Hematopoietic multipotent progenitor cell treated with erythropoietin and hydrocortisone succinate and interleukin-3 and kit ligand, for 8 days (in vitro differentiated cells): Measurements from ENCODE around the gene PDK2.

ENCODE experiments used
- DNase-seq: peaks from one replicate; pipeline ENCODE4 v3.0.0-alpha.2; 2015

PDK2 gene

DNA sequence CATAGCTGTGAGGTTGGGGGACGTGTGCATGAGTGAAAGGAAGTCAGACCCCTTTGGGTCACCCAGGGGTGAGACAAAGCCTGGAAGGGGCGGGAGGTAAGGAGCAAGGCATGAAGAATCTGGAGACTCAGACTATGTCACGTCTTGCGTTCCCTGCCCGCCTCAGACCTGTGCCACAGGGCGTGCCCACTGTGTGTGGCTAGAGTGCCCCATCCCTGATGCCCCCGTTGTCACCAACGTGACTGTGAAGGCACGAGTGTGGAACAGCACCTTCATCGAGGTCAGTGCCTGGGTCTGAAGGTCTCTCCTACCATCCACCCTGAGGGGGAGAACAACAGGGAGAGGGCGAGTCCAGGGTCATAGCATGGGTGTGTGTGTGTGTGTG lies 15.1 kb upstream of the PDK2 start:
- no peak for DNase-seq

DNA sequence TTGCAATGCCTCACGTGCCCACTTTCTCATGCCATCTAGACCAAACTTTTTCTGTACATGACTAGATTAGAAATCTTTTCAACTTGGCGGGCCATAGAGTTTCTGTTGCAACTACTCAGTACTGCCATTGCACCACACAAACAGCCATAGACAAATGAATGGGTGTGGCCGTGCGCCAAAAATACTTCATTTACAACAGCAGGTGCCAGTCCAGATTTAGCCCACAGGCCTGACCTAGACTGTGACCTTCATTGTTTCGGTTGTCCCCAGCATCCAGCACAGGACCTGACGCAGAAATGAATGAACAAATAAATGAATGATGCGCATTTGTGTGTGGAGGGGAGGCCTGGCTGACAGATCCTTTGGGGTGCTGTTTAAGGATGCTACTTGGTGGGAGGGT lies 14.3 kb upstream of the PDK2 start:
- no peak for DNase-seq

DNA sequence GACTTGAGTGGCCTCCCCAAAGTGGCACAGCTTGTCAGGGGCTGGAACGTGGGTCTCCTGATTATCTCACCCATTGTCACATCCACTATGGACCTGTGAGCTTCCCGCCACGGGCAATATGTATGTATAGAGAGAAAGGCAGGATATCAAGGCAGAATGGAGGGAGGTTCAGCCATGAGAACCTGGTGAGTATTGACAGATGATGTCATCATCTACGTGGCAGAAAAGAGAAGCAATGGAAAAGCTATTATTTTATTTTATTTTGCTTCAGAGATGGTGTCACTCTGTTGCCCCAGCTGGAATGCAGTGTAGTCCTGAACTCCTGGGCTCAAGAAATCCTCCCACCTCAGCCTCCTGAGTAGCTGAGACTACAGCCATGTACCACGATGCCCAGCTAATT lies 13.4 kb upstream of the PDK2 start:
- DNase-seq: no peak

DNA sequence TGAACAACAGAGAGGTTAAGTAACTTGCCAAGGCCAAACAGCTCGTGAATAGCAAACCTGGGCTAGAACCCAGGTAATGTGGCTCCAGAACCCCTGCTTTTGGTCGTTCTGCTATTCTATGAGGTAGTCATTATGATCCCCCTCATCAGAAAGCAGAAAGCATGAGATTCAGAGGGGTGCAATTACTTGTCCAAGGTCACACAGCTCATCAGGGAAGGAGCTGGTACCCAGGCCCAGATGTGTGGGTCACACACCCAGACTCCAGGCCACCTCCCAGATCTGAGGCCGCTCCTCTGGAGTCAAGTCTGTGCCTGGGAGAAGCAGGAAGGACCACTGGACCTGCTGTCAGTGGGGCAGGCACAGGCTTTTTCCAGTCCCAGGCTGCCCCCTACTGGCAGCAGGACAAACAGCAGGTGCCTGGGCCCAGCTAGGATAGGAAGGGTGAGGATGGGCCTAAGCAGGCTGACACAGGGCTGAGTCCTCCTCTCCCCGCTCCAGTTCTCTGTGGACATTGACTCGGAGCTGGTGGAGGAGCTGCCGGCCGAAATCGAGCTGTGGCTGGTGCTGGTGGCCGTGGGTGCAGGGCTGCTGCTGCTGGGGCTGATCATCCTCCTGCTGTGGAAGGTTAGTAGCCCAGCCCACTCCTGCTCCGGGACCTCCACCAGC lies 7.8 kb upstream of the PDK2 start:
- DNase-seq: peak; percentile 69

DNA sequence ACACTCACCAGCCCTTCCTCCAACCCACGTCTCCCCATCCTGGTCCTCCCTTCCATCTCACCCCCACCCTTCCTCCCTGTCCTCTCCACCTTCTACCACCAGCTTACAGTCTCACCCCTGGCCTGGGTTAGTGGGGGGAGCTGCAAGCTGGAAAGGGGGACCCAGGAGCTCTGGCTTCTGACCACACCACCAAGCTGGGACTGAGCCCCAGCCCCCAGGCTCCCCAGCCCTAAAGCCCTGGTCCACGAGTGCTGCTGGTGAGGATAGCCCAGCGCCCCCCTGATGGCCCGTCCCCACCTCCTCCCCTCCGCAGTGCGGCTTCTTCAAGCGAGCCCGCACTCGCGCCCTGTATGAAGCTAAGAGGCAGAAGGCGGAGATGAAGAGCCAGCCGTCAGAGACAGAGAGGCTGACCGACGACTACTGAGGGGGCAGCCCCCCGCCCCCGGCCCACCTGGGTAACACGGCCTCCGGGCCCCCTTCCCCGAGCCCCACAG lies 7.2 kb upstream of the PDK2 start:
- DNase-seq: no peak

DNA sequence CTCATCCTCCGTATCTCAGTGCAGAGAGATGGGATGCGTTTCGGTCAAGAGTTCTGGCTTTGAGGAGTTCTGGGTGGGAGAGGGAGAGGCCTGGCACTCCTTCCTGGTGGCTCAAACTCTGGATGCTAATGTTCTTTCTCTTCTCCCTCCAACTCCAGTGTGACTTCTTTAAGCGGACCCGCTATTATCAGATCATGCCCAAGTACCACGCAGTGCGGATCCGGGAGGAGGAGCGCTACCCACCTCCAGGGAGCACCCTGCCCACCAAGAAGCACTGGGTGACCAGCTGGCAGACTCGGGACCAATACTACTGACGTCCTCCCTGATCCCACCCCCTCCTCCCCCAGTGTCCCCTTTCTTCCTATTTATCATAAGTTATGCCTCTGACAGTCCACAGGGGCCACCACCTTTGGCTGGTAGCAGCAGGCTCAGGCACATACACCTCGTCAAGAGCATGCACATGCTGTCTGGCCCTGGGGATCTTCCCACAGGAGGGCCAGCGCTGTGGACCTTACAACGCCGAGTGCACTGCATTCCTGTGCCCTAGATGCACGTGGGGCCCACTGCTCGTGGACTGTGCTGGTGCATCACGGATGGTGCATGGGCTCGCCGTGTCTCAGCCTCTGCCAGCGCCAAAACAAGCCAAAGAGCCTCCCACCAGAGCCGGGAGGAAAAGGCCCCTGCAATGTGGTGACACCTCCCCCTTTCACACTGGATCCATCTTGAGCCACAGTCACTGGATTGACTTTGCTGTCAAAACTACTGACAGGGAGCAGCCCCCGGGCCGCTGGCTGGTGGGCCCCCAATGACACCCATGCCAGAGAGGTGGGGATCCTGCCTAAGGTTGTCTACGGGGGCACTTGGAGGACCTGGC lies 6.0 kb upstream of the PDK2 start:
- DNase-seq: no peak

DNA sequence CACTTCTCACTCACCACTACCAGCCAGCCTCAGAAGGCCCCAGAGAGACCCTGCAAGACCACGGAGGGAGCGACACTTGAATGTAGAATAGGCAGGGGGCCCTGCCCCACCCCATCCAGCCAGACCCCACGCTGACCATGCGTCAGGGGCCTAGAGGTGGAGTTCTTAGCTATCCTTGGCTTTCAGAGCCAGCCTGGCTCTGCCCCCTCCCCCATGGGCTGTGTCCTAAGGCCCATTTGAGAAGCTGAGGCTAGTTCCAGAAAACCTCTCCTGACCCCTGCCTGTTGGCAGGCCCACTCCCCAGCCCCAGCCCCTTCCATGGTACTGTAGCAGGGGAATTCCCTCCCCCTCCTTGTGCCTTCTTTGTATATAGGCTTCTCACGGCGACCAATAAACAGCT lies 5.1 kb upstream of the PDK2 start:
- DNase-seq: no peak

DNA sequence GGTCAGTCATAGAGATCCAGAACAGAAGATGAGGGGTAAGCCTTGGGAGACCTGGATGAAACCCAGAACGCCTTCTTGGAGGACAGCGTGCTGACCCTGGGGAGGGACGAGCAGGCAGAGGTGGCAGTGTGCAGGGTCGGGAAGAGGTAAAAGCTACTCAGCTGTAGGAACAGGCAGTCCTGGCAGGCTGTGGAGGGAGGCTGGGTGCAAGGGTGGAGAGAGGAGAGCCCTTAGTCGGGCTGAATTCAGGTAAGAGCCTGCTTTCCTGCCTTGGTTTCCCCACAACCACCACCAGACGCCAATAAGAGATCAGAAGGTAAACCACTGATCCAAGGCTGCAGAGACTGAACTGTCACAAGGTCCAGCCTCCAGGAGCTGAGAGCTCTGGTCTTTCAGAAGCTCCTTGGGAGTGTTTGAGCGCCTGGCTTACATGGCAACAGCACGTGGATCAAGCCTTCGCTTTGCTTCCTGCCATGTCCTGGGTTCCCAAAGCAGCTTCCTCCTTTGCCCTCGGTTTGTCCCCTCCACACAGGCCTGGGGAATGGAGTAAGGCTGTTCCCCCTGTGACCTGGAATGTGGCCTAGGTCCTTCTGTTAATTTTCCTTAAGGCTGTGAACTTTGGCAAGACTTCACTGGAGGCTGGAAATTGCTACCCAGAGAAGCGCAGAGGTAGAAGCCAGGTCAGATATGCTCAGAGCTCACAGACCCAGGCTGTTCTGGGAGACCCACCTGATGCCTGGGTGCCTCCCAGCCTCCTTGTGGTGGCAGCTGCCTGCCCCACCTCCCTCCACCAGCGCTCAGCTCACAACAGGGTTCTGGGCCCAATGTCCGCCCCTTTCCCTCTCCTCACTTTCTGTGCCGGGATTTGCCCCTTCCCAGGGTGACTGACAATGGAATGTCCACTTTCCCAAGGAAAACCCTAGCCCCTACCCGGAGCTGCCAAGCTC lies 3.9 kb upstream of the PDK2 start:
- DNase-seq: no peak

DNA sequence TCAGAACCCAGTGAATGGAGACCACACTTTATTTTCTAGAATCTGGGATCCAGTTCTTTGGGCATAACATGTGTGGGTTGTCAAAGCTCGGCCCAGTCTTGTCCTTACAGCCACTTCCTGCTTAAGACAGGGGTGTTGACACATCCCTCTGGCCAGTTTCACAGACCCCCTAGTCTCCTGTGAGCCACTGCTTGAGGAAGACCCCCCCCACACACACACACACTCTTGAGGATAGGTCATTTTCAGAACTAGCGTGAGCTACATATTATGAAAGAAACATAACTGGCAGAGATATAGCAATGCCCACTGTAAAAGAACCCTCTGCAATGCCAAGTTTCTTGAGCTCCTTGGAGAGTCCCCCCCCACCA lies 3.2 kb upstream of the PDK2 start:
- DNase-seq: no peak

DNA sequence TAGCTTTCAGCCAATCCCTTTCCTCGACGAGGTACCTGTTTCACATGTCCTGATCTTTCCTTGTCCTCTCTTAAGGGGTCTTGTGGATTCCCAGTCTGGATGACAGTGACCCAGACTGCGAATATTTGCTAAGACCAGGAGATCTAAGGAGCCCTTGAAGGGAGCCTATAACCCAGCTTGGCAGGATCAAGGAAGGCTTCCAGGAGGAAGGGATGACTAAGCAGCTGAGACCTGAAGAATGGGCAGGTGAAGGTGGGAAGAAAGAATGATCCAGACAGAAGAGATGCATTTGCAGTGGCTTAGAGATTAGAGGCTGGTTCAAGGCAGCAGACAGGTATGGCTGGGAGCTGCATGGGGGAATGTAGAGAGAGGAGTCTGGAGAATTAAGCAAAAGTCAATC lies 1.9 kb upstream of the PDK2 start:
- no peak for DNase-seq

DNA sequence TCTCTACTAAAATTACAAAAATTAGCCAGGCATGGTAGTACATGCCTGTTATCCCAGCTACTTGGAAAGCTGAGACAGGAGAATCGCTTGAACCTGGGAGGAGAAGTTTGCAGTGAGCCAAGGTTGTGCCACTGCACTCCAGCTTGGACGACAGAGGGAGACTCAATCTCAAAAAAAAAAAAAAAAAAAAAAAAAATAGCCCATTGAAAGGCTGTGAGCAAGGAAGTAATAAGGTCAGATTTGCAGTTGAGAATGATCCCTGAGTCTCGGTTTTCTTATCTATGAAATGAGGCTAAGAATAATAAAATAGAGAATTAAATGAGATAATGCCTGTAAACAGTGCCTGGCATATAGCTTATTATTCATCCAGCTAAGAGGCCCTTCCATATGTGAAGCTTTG lies 1.3 kb upstream of the PDK2 start:
- DNase-seq: no peak

DNA sequence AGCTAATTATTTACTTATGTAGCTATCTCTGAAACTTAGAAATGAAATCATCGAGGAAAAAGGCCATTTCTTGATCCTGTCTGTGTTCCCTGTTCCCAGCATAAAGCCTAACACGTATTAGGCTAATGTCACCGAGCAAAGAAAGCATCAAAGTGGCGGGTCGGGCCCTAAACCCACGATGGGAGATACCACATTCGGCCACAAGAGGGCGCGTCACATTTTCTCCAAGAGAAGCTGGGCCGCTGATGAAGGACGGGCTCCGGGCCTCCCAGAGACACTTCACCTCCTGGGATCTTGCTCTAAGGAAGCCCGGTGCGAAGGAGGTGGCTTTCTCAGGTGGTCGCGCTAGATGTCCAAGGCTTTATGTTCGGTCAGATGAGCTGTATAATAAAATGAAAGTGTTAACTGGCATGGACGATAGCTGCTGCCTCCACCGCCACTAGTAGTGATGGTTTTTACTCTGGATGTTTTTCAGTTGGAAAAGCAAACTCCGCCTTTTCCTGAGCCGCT lies 853 bp upstream of the PDK2 start:
- peak; percentile 87 for DNase-seq

DNA sequence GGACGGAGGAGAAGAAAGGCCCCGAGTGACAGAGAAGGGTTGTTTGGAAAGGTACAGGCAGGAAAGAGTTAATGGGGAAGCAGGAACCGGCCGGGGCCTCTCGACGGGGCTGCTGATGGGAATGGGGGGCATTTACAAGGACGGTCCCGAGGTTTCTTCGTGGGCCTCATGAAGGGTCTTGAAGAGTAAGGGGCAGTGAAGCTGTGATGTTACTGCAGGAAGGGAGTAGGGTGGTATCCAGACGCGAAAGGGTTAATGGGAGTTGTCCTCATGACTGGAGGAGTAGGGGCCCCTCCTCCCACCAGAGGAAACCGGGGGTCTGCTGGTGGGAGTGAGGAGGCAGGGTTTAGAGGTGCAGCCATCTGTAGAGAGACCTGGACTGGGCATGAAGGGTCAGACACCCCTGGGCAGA lies 481 bp downstream of the PDK2 start:
- DNase-seq: no peak

DNA sequence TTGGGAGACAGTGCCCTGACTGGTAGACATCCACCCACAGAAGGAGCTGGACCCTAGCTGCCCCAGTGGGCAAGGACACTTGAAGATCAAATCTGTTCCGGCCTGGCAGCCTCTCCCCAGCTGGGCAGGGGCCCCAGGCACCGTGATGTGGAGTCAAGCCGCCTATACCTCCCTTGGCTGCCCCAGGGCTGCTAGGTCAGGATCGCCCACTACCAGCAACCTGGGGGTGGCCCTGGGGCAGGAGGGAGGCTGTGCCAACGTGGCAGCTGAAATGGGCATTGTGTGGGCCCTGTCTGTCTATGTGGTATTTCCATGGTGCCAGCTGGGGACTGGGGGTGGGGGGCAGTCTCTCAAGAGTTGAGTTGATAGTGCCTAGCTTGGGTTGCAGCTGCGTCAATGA lies 941 bp downstream of the PDK2 start:
- no peak for DNase-seq

DNA sequence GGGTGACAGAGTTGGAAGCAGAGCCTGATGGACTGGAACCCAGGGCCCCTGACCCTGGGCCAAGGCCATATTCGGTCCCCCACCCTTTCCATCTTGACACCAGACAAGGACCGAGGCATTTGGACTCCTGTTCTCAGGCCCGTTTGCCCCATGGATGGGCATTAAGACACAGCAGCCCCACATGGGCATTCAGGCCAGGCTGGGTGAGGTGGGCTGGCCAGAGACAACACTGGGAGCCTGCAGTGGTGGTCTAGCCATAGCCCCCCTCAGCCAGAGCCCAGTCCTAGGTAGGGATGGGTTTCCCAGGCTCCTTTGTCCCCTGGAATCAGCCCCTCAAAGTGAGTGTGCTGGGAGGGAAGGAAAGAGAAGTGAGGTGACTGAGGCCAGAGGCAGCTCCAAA lies 1.6 kb downstream of the PDK2 start:
- DNase-seq: no peak

DNA sequence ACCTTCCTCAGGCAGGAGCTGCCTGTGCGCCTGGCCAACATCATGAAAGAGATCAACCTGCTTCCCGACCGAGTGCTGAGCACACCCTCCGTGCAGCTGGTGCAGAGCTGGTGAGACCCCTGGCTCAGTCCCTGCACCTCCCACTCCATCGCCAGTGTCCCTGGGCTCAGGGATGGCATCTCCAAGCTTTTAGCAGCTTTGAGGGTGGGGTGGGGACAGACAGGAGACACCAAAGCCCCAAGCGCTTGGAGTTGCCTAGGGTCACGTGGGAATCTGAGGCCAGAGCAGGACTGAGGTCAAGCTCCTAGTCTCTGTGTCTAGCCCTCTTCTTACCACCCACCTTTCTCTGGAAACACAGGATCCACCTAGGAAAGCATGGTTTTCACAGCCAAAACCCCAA lies 2.3 kb downstream of the PDK2 start:
- no peak for DNase-seq

DNA sequence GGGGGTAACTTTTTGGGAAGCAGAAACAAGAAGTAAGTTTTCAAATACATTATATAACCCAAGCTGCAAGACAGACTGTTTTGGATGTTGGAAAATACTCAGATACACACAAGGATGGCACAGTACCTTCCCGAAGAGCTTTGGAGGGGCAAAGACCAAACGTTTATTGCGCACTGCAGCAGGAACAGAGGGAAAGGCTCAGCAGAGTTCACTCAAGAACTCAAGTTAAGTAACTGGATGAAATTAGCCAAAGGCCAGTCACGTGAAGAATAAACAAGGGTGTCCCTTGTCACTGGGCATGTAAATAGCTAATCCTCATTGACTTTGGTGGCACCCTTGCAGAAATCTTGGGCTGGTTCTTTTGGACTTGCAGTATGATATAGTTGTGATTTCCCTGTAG lies 2.8 kb downstream of the PDK2 start:
- DNase-seq: no peak

DNA sequence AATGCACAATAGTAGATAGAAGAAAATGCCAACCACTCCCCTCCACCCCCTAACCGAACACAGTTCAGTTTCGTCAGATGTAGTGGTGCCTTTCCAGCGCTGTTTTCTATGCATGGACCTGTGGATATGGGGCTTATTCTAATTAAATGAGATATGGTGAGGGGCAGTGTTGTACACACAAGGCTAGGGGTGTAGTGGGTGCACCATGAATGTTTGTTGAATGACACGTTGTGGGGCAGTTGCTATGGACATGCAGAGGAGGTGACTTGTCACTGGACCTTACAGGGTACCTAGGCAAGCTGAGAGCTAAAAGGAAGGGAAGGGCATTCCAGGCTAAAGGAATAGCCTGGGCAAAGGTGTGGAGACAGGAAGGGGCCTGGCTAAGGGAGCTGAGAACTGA lies 3.4 kb downstream of the PDK2 start:
- DNase-seq: no peak

DNA sequence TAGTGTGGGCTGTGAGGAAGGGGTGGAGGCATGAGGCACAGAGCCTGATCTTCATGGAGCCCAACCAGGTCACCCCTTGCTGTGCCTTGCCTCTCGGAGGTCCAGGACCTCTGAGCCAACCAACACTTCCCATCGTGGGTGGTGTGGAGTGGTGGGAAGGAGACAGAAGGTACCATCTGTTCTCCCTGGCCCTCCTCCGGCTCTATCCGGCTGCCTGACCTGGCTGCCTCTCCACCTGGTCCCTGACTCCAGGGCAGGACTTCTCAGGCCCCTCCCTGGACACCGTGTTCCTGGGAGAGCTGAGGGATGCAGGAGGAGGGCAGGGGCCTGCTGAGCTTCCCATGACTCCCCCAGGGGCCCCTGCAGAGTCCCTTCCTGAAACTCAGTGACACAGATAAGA lies 3.9 kb downstream of the PDK2 start:
- DNase-seq: no peak

DNA sequence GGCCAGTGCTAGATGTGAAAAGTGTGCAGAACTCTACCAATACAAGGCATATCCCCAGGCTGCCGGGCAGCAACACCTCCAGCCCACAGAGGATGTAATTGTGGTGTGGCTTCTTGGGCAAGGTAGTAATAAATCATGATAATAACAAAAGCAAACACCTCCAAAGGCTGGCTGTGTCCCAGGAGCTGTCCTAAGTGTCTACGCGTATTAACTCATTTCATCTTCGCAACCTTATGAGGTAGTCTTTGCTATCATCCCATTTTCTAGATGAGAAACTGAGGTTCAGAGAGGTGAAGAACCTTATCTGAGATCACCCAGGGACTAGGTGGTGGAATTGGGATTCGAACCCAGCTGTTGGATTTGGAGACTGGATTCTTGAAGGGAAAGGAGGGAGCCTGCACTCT lies 5.3 kb downstream of the PDK2 start:
- no peak for DNase-seq

DNA sequence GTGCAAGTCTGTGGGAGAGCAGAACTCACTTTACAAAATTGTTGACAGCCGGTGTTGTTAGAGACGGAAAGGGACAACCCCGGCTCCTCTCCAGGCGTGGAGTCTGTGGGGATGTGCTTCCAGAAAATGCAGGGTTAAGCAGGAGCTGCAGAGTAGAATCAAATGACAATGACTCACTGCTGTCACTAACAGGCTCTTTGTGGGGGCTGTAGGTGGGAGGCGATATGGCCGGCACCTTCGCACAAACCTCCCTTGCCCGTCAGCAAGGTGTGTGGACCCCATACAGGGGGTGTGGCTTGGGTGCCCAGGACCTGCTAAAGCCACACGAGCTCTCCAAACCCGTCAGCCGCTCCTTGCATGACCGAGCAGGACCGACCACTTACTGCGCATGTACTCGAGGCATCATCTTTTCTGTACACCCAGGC lies 5.8 kb downstream of the PDK2 start:
- no peak for DNase-seq

DNA sequence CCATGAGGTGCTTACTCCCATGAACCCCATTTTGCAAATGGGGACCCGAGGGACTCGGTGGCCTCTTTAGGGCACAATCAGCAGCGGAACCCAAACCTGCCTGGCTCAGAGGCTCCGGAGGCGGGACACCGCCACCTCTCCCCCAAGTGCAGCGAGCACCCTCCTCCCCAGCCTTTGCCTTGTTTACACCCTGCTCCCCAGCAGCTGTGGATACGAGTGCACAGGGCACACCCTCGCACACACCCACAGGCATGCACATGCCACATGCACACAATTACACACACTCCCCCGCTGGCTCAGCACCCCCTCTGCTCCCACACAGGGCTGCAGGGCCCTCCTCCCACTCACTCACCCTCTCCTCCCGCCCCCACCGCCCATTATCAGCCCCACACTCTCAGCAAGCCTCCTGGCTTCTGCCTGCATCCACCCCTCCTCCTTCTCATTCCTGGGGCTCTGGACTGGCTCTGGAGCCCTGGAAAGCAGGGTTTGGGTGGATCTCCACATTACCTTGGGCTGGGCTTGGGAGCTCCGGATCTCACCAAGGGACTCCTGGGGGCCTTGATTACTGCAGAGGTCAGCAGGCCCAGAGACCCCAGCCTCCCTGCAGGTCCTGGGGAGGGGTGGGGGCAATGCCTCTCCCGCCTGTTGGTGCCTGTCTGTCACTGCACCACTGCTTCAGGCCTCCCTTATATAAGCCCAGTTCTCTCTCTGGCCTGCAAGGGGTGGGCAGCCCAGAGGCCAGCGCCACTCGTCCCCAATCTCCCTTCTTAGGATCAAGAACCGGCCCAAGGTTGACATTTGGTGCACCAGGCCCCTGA lies 6.4 kb downstream of the PDK2 start:
- peak; percentile 20 for DNase-seq
